GM18526 (cell line): ENCODE results near the gene OR4N5.

Source experiments
- POLR2A ChIP-seq: IDR thresholded peaks from 3 replicates; pipeline ENCODE4 v1.6.1; 2011; ENCODE audit not compliant: insufficient read length; ENCODE audit errors: extremely low read depth

OR4N5 gene

GRCh38 chr14:20190596-20190995, 52.0 kb downstream of the OR4N5 start, which contains the start of gene OR11G2:
OR11G2 (plus strand) TSS chr14:20190896; CDS start chr14:20197438, 6,542 bp downstream.
- no peak for TF ChIP-seq POLR2A

- TF ChIP-seq POLR2A, result no peak
Observed at GRCh38 chr14:20191396-20191795, 52.8 kb downstream of the OR4N5 start.

GRCh38 chr14:20194101-20194500, 55.5 kb downstream of the OR4N5 start:
- no peak for TF ChIP-seq POLR2A
